Effector CD8-positive, alpha-beta T cell (primary cell): ENCODE measurements around the gene IL36G.
"Not testable (repeated sequence)": the region's sequence is repeated elsewhere in the genome, so short reads cannot be mapped to it uniquely, and the experiment has no call there.

Experiments used
- DNase-seq: peaks from one replicate; lab custom pipeline; 2025; lab: John Stamatoyannopoulos, UW
- total RNA-seq, 4 experiments: gene quantifications; one replicate each; lab custom pipeline; 2026; lab: John Stamatoyannopoulos, UW

Gene IL36G
- total RNA-seq: 0 to 0.18 (median 0) reads per million in 4 experiments

DNA sequence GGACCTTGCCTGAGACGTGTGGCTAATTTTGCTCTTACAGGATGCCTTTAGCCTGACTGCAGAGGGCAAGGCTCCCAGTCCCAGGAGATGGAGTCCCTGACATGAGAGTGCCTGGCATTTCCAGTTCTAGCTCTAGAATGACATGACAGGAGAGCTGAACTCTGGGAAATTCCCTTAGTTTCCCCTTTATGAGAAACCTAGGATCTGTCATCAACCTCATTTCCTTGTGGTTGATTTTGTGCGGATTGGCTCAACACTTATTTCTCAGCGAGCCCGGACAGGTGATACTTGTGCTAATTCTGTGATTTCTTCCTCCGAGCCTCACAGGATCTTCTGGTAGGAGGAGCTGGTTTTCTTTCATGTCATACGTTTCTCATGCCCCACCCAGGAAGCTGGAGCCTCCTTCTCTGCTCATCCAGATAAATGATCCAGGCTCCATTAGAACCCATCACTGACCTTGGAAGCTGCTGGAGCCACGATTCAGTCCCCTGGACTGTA lies at the start of gene IL36G:
TSS of gene IL36G (plus strand) at position 448 of the 498 bp plus-strand sequence. CDS start 633 bp downstream, outside the sequence.
- DNase-seq: no peak

DNA sequence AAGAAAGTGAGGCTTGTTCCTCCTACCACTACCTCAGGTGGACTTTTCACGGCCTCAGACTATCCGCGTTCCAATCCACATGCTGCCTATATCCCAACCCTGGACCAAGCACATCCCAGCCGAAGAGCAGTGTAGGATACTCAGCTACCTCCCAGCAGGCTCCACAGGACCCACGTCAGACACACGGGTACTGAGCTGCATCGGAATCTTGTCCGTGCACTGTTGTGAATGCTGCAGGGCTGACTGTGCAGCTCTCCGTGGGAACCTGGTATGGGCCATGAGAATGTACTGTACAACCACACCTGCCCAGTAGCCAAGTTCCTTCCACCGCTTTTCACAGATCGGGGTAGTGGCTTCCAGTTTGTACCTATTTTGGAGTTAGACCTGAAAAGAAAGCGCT lies 44.5 kb upstream of the IL36G start:
- DNase-seq: no peak

DNA sequence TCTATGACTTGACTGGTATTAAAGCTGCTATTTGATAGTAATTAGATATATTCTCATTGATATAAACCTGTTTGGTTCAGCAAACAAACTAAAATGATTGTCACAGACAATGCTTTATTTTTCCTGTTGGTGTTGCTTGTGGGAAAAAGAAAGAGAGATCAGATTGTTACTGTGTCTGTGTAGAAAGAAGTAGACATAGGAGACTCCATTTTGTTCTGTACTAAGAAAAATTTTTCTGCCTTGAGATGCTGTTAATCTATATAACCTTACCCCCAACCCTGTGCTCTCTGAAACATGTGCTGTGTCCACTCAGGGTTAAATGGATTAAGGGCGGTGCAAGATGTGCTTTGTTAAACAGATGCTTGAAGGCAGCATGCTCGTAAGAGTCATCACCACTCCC lies 43.7 kb upstream of the IL36G start:
- DNase-seq: not testable (repeated sequence)

DNA sequence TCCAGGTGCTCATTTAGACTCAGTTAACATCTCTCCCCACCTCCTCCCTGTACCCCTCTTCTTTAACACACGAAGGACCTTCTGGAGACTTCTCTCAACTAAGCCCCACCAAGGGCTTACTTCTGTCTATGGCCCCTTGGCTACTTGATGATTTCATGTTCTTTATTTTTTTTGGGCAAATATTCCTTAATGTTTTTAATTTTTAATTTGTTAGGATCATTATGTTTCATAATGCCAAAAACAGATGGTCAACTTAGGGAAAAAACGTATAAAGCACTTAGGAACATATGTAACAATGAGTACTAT lies 40.9 kb upstream of the IL36G start:
- no peak for DNase-seq

DNA sequence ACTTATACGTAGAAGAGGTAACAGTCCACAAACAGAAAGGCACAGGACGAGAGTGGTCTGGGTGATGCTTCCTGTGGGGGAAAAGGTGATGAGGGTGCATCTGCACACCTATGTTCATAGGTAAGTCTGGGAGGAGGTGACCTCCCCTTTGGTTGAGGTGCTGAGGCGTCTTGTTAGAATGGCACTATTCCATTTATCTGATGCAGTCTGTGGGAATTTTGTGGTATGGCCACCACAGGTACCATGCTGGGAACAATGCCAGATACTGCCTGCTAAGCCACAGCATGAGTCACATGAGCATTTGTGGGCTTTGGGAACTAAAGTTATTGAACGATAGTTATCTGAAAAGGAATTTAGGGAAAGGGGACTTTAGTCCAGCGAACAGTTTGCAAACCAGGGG lies 38.9 kb upstream of the IL36G start:
- no peak for DNase-seq

DNA sequence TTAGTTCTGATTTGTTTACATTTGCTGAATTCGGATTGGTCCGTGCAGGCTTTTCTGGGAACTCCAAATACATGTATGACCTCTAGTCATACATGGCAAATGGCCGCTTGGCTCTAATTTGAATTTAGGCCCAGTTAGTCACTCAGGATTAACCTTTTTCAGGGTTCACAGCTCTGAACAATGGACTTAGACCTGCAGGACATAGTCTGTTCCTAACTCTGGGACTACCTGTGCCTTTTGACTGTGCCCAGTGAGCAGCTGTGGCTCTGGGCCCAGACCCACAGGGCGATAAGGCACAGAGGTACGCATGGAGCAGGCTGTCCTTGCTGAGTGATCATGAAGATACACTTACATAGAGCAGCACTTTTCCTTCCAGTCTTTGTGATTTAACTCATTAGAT lies 38.4 kb upstream of the IL36G start:
- no peak for DNase-seq

DNA sequence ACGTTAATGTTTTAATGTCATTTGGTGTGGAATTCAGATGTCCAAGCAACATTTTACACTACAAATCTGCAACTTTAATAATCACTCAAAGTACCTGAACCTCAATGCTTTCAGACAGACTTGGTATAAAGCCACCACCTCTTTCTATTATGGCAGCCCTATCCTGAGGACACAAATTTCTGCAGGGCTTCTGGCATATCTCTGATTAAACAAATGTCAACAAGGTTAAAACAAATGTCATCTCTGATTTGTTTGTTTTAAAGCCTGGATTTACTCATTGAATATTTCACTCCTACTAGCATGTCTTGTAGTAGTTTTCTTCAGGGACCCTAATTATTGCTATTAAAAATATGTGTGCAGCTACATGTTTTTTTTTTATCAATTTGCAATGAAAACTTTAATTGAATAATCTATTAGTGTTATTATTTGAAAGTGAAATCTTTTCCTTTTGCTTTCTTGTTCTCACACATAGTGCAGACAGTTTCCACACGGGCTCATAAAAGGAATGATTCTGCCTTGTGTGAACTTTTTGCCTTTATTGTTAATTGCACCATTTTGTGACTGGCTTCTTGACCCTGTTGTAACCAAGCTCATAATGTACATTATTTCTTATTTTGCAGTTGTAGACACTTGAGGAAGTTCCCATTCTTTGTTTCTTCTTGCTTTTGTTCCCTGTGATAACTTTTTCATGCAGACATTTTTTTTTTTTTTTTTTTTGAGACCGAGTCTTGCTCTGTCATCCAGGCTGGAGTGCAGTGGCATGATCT lies 36.8 kb upstream of the IL36G start:
- no peak for DNase-seq

DNA sequence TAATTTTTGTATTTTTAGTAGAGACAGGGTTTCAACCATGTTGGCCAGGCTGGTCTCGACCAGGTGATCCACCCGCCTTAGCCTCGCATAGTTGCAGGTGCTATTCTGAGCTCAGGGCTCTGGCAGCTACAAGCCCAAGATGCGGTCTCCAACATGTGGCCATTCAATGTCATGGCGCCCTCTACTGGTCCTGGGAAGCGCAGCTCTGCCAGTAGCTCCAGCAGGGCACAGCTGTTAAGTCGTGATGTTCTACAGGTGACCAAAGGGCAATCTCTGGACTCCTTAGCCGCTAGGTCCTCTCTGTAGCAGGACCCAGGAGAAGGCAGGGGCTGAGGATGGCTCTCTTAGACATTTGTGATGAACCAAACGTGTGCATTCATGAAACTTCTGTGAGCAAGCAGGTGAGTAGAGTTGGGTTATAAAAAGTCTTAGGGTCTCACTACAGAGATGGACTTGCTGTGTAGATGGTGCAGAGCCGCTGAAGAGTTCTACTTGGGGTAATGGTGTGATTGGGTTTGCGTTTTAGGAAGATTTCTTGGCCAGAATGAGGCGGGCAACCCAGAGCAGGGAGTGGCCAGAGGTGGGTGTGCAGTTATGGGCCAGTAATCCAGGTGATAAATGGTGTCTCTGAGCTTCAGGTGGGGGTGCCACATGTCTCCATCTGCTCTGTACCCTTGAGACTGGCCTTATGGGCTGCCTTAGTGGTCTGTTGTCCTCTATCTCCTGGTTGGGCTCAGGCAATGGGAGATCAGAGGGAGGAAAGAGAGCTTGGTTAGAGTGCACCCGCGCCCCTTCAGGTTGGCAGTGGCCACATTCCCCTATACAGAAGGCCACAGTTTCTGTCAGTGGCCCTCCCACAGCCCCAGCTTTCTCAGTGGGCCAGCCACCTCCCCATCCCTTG lies 35.8 kb upstream of the IL36G start:
- peak; percentile 7 for DNase-seq

DNA sequence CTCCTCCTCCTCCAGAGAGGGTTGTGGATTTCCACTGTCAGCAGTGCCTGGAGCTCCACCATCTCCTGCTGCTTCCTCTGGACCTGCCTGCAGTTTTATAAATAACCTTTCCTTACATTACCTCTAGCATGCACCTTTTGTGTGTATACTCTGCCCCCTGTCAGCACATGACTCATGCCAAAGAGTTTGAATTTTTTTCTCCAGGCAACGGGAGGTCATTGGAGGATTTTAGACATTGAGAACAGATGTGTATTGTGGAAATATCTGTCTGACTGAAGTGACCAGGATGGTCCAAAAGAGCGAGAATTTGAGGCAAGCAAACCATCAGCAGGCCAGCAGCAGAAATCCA lies 35.2 kb upstream of the IL36G start:
- no peak for DNase-seq

DNA sequence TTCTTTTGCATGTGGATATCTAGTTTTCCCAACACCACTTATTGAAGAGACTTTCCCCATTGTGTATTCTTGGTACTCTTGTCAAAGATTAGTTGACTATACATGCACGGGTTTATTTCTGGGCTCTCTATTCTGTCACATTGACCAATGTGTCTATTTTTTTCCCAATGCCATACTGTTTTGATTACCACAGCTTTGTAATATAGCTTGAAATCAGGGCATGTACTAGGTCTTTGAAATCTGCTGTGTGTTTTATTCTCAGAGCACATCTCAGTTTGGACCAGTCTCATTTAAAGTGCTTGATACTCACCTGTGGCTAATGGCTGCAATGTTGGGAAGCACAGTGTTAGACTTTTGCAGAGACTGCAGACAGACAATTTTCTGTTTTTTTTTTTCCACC lies 32.8 kb upstream of the IL36G start:
- DNase-seq: no peak

DNA sequence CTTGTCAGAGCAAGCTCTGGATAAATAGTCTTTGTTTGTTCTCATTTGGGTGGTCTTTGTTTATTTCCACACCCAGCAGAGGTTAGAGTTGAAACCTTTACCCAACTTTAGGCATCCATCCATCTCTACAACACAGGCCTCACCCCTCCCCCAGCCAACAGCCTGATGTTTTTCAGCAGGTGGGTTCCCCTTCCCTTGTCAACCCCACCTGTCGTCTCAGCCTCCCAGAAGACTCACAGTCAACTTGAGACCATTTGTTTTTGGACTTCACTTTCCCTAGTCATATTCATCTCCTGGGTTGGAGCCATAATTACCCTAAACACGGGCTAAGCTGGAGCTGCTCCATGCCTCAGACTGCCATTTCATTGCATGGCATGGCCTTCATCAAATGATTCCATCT lies 31.7 kb upstream of the IL36G start:
- DNase-seq: no peak

DNA sequence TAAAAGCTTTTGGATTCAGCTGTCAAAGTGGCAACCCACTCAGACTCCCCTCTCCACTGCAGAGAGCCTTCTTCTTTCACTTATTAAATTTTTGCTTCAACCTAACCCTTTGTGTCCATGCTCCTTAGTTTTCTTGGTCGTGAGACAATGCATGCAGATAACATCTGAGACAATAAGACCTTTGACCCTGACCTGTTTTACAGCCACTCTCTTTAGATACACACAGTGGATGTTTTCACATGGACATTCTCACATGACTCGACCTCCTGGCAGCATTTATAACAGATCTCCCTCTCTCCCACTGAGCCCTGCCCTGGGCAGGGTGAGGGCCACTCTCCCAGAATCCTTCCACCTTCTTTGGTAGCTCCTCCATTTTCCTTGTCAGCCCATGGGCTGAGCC lies 30.4 kb upstream of the IL36G start:
- no peak for DNase-seq

DNA sequence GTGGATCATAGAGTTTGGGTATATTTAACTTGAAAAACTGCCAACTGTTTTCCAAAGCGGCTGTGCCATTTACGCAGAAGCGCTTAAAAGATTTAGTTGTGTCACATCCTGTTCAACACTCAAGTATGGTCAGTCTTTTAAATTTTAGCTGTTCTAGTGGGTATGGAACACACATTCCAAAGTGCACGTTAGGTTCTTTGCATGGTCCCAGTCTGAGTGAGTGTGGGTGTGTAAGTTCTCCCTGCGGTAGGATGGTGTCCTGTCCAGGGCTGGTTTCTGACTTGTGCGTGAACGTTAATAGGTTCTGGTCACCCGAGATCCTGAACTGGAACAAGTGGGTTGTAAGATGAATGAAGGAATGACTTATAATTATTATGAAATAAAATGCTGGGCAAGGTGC lies 28.4 kb upstream of the IL36G start:
- no peak for DNase-seq

DNA sequence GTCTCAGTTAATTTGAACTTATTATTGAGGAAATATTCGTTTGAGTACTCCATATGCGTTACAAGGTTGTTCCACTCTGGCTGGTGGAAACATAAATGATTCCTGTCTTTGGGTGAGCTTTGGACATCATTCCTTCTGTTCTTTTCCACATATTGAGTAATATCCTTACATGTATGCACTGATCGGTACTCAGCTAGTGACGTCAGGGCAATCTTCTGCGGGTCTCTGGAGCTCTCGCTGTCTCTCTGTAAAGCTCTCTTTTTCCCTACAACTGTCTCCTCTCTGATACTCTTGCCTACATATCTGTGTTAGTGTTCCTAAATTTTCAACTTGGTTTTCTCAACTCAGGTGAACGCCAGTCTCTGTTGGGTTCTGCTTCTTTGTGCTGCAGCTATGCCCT lies 23.4 kb upstream of the IL36G start:
- DNase-seq: no peak

DNA sequence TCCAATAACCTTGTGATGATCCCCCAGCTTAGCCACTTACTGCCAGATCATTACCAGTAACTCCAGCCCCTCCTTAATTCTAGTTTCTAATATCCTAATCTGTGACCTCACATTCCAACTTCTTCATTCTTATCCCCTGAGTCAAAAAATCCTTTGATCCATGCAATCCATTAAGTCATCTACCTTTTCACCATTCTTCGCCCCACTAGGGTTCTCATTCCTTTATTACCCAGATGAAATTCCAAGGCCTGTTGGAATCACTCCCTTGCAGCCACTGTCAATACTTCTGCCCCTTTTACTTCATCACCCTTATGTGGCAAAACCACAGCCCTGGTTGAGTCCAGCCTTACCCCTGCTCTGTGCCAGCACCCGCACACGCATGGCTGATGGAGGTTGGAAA lies 20.3 kb upstream of the IL36G start:
- no peak for DNase-seq

DNA sequence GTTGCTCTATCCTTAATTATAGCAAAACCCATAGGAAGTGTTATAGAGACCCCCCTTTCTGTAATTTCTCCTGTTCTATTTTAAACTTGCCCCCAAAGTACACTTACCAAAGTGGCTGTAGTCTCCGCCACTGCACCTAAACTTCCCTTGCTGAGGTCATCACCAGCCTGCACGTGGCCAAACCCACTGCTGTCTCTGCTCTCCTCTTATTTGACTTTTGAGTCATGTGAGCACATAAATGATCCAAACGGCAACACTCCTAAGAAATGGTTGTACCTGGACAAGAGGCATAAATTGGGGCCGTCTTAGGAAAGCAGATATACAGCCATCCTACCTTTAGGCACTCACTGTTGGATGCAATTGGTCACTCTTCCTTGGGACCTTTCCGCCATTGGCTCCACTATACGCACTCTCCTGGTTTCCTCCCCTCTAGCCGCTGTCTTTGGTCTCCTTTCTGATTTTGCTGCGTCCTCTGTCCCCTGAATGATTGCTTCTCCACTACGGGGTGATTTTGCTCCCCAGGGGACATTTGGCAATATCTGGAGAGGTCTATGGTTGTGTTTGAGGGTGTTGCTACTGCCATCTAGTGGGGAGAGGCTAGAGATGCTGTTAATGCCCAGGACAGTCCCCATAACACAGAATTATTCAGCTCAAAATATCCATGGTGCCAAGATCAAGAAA lies 19.2 kb upstream of the IL36G start:
- DNase-seq: no peak

DNA sequence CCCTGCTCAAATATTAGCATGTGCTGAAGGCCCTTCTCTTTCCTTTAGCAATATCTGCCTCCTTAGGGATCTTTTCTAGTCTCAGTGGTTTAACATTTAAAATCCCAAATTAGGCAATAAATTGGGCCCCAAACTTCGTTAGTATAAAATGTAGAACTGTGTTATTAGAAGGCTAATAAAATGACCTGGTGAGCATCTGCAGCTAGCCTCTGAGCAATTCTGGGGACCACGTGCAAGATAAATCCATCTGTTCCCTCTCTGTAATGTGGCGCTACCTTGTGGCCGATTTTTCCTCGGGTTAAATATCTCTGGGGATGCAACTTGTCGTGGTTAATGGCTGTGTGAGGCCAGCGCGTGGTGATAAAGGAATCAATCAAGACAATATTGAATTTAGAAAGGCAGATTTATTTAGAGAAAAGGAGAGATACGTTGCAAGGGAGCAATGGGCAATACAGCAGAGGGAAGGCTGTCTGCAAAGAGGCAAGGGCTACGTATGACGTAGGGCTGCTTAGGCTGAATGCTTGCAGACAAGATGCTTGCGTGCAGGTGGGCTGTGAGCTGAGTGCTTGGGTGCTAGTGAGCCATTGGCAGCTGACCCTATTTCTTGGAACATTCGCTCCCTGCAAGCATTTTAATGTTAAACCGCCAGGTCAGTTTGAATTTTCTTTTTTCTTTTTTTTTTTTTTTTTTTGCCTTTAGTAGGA lies 18.5 kb upstream of the IL36G start:
- DNase-seq: no peak

DNA sequence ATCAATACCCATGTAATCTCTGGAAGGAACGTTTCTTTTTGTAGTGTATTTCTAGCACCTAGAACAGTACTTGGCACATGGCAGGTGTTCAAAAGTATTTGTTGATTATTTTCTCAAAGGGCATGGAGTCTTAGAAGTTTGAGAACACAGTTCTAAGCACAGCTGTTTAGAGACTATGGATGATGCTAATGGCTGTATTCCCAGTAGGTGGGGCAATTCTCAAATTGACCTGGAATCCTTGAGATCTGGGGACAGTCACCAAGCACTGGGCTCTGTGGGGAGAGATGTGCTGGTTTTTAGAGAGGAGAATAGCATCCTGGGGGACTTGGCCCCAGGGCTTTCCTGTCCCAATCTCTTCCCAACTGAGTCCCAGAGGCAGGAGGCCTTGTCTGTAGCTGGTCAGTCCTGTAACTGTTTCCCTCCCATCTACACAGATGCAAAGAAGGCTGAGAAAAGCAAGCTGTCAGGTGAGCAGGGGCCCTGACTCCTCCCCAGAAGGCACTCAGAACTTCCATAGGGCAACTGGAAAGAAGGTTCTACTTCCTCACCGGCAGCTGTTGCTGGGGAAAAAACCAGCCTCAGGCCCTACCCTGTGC lies 17.5 kb upstream of the IL36G start:
- DNase-seq: no peak

DNA sequence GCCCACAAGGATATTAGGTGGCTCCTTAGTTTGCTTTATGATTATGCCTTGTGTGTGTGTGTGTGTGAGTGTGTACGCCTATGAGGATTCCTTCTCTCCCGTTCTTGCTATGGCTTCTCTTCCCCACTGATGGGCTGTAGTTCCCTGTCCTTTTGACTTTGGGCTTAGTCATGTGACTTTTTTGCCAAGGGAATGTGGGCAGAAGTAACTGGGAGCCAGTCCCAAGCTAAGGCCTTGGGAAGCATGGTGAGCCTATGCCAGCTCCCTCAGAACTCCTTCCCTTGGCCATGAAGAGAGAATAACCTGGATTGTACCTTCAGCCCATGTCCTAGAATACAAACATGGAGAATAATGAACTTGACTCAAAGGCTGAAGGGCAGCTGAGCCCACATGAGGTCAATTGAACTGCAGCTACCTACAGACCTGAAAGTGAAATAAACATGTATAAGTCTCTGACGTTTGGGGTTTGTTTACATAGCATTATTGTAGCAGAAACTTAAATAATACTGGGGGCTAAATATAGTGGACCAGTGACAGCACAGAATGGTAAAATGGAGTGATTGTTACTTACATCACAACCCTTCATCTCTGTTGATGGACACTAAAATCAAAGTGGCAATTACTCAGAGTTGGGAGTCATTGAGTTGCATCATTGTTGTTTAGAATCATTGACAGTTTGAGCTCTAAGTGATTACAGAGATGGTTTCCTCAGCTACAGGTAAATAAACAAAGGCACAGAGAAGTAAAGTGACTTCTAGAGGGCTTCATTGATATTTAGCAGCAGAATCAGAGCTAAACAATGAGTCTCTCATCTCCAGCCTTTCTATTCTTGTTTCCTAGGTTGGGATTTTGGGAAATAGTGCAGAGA lies 15.3 kb upstream of the IL36G start:
- no peak for DNase-seq

DNA sequence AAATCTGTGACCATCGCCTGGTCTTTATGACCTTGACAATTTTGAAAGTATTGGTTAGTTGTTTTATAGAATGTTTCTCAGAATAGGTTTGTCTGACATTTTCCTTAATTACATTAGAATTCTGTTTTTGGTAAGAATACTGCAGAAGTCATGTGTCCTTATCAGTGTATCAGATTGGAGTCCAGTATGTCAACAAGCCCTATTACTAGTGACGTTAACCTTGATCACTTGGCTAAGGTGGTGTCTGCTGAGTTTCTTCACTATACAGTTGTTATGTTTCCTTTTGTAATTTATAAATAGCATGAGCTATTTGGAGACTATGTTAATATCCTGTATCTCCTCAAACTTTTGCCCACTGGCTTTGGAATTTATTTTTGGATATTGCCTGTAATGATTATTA lies 10.8 kb upstream of the IL36G start:
- DNase-seq: no peak
